HFFc6 (cell line): ENCODE measurements around the gene PRRX1. TPM values are rescaled to one million over a fixed set of nuclear protein-coding genes. Genes with fewer than 3 reads are reported as not detected.

Experiments
- DNase-seq: peaks from one replicate; pipeline ENCODE4 v3.0.0-alpha.2; 2018
- H3K27ac Mint-ChIP-seq: 2 replicates; pipeline ENCODE4 v1.8.0; 2020; ENCODE audit warnings: mild to moderate bottlenecking, mixed read lengths
- H3K27me3 Mint-ChIP-seq: 2 replicates; pipeline ENCODE4 v1.8.0; 2021; ENCODE audit warnings: mild to moderate bottlenecking, moderate library complexity, mixed read lengths; ENCODE audit not compliant: insufficient read depth
- H3K36me3 Mint-ChIP-seq: 2 replicates; pipeline ENCODE4 v1.8.0; 2021; ENCODE audit warnings: low read depth, mixed read lengths
- H3K4me1 Mint-ChIP-seq: 2 replicates; pipeline ENCODE4 v1.8.0; 2020; ENCODE audit warnings: low read depth, mixed read lengths
- H3K4me3 Mint-ChIP-seq: 2 replicates; pipeline ENCODE4 v1.8.0; 2020; ENCODE audit warnings: mild to moderate bottlenecking, moderate library complexity, mixed read lengths
- H3K9me3 Mint-ChIP-seq: 2 replicates; pipeline ENCODE4 v1.8.0; 2020; ENCODE audit warnings: mild to moderate bottlenecking, mixed read lengths
- total RNA-seq, 6 experiments: library from RNA; stranded (reverse); fragmentation: NEBNext Ultra II Directional; extraction: Animal tissue kit (Norgen Biotek cat#: 25700); gene quantifications; 2 replicates in 1 of 6; 3 replicates in 5 of 6; pipeline ENCODE4 v1.2.3, GENCODE V29; 2021
- TF ChIP-seq, protein P1 (sequence below): fragments of 200-600 bp; sonication (generic); IDR thresholded peaks from 2 replicates; pipeline ENCODE4 v1.5.0; 2021; ENCODE audit warnings: antibody characterized with exemption, mild to moderate bottlenecking

PRRX1 gene
- total RNA-seq, 6 experiments from 2014 or later: 151 to 310 (median 270) TPM

DNA sequence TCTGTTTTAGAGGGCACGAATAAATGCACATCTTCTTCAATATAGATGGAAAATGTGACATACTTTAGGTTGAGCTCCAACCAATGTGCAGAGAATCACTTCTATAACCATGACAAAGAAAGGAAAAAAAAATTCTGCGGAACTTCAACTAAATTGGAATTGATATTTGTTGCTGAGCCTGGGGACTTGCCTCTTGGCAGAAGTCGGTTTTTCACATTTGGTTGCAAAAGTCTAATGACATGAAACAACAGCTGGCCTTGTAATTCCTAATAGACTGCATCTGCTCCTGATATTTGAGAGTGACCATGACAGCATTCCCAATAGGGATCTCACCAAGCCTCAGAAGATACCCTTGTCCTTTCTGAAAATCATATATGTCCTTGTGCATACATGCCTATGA, 112.8 kb downstream of the PRRX1 start:
- H3K4me1 Mint-ChIP-seq: no peaks in the 10 kb centered on the region
- H3K4me3 Mint-ChIP-seq: no peak overlapping the region
- no peaks in the 10 kb centered on the region for H3K9me3 Mint-ChIP-seq
- no peak overlapping the region for H3K27ac Mint-ChIP-seq
- DNase-seq: no peak
- TF ChIP-seq, protein P1, sequence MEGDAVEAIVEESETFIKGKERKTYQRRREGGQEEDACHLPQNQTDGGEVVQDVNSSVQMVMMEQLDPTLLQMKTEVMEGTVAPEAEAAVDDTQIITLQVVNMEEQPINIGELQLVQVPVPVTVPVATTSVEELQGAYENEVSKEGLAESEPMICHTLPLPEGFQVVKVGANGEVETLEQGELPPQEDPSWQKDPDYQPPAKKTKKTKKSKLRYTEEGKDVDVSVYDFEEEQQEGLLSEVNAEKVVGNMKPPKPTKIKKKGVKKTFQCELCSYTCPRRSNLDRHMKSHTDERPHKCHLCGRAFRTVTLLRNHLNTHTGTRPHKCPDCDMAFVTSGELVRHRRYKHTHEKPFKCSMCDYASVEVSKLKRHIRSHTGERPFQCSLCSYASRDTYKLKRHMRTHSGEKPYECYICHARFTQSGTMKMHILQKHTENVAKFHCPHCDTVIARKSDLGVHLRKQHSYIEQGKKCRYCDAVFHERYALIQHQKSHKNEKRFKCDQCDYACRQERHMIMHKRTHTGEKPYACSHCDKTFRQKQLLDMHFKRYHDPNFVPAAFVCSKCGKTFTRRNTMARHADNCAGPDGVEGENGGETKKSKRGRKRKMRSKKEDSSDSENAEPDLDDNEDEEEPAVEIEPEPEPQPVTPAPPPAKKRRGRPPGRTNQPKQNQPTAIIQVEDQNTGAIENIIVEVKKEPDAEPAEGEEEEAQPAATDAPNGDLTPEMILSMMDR: no peak
- H3K27me3 Mint-ChIP-seq: no peaks in the 10 kb centered on the region
- no peaks in the 10 kb centered on the region for H3K36me3 Mint-ChIP-seq

Other genes with a start within 250 kb of the PRRX1 start
- gene GORAB, start 132.0 kb upstream of the PRRX1 start, total RNA-seq: 10 to 100 TPM; 13.7 to 18.5 (median 16.3) TPM